LNCAP (cell line): ENCODE data around the gene FBXW12.

ENCODE experiments used
- CTCF ChIP-seq: fragments of 450-650 bp; IDR thresholded peaks from 2 replicates; pipeline ENCODE4 v1.5.1; 2017; ENCODE audit warnings: mild to moderate bottlenecking

The FBXW12 gene

GRCh38 chr3:48397767-48398681, 26.0 kb downstream of the FBXW12 start:
- TF ChIP-seq CTCF: no peak

- TF ChIP-seq CTCF: no peak
Measured at GRCh38 chr3:48398701-48399386, 26.8 kb downstream of the FBXW12 start.

- no peak for TF ChIP-seq CTCF
Measured at GRCh38 chr3:48399387-48400172, 27.6 kb downstream of the FBXW12 start.

- peak; percentile 62 for TF ChIP-seq CTCF
Measured at GRCh38 chr3:48400824-48401433, 28.9 kb downstream of the FBXW12 start.

DNA sequence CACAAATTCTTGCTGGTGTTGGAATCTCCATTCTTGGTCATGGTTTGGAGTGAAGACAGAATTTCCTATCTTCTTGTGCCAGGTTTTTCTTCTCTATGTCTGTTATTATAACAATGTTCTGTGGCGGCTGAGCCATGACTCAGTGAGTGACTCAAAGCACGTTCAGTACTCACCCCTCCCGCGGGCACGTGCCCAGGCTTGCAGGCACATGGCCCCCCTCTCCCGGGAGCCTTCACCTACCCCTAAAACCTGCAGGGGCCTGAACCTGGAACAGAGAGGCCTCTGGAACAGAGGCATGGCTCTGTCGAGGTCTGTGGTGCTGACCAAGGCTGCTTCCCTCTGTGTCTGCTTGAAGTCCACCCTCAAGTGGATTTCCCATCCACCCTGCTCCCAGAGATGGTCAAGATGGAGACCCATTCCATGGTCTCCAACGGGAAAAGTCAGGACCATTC, 30.3 kb downstream of the FBXW12 start:
- TF ChIP-seq CTCF: no peak

DNA sequence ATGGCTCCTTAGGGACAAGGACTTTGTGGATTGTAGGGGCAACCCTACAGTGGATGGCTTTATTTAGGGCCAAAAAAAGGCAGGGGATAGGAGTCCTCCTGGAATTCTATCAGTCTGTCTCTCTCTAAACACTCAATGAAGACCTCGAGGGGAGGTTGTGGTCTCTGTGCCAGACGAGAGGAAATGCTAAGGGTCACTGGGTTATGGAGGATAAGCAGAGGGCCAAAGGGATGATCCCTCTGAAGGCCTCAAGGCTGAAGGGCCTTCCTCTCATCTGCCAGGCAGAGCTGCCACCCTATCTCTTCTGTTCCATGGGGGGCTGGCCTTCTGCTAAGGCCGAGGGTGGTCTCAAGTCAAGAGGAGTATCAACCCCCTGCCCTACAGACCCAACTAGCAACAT, 30.9 kb downstream of the FBXW12 start:
- no peak for TF ChIP-seq CTCF
